Stimulated activated CD4-positive, alpha-beta T cell treated with anti-CD3 and anti-CD28 coated beads, TNF-alpha, amount 100 ng/mL, for 1 hour (primary cell): ENCODE measurements around the gene HAUS8.

ENCODE experiments used
- DNase-seq, 3 donors: peaks; one replicate each; pipeline ENCODE4 v3.0.0-alpha.2; 2020; ENCODE audit warnings: low read depth in 3 of 3, low spot score in 1 of 3

The HAUS8 gene

DNA sequence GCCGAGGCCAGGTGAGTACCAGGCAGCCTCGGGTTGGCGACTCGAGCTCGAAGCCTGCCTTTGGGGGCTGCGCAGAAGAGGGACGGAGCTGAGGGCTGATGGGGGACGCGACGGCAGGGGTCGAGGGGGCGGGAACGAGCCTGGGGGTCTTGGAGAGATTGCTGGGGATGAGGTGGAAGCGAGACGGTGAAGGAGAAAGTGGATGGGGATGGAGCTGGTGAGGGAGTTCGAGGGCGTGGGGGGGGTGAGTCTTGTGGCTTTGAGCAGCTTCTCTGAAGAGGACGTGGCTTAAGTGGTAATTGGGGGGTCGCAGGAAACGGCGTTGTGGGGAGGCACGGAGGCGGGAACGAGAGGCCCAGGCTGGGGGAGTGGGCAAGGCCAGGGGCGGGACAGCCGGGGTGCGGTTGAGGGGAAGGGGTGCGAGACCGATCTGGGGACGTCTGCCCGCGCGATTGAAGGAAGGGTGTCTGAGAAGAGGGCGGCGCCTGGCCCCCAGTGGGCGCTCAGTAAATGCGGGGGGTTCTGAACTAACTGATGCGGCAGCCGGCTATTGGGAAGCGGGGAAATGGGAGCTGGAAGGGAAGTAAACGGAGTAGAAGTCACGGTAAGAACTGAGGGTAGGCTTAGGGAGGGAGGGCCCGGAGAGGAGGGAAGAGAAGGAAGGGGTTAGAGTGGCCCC, 751 bp upstream of the HAUS8 start:
- DNase-seq: peak in 1 of 3 donors; percentile 31

DNA sequence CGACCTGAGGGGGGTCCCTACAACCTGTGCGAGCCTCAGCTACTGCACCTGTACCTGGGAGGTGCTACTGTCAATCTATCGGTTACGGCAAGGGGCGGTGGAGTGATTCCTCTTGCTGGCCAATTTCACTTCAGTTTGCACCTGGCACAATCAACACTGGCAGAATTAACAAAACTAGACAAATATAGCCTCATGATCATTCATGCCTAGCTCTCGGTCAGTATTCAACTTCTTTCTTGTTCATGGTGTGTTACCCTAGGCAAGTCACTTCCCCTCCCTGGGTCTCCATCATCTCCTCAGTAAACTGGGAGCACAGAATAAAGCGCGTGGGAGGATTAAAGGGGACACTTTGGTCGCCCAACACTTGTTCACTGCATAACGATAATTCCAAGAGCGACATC, 618 bp downstream of the HAUS8 start:
- DNase-seq: no peak

DNA sequence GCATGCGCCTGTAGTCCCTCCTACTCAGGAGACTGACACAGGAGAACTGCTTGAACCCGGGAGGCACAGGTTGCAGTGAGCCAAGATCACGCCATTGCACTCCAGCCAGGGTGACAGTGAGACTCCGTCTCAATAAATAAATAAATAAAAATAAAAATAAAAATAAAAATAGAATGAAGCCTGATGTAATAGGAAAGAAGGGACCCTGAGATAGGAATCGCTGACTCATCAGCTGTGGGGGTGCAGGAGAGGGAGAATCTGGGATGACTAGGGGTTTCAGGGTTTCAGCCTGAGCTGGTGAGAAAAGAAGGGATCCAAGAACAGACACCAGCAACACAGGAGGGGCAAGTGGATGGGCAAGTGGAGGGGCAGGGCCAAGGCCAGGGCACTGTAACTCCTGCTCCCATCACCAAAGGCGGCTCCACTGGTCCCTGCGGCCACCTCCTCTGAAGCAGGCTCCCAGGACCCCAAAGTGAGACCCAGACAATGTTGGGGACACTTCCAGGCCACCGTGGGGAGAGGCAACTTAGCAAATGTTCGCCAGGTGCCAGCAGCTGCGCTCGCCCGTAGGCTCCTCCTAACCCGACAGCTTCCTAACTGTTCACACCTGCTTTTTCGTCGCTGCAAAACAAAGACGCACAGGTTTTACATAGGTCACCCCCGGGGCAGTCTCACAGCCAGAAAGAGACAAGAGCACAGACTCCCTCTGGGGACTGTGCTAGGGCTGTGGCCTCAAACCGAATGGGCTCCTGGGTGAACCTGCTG, 1.2 kb downstream of the HAUS8 start:
- DNase-seq: no peak

DNA sequence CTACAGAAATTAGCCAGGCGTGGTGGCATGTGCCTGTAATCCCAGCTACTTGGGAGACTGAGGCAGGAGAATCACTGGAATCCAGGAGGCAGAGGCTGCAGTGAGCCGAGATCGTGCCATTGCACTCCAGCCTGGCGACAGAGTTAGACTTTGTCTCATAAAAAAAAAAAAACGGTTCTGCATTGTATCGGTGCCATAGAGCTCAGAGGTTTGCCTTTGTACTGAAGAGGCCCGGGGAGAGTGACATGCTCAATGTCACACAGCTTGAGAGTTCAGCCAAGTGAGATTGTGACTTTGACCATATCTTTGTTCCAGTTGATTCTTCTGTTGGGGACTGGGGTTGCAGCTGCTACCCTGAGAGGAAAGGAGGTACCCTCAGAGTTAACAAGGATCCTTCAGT, 4.3 kb downstream of the HAUS8 start:
- DNase-seq: no peak

DNA sequence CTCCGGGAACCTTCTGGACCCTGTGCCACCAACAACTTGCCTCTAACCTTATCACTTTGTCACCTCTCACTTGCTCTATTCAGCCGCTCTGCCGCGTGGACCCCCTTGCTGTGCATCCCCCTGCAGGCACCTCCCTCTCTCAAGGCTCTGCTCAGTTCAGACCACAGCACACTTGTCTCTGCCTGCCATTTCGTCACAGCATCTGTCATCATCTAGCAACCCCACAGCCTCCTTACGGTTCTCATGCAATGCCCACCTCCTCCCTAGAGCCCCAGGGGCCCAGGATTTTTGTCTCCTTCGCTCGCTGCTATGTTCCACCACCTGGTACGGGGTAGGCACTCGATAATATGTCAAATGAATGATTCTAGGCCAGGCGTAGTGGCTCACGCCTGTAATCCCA, 4.8 kb downstream of the HAUS8 start:
- DNase-seq: no peak

DNA sequence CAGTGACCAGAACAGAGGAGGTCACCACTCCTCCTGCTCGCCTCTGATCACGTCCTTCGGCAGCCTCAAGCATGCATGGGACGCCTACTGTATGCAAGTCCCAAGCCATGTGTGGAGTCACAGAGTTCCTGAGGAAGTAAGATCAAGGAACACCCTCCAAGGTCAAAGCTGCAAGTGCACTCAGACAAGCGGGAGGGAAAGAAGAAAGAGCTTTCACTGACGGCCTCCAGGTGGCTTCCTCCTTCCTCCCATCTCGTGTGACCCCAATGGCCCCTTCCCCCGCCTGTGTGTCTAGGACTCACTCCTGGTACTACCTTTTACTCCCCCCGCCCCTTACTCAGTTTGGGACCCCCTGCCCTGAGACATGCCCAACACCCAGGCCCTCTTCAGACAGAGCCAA, 6.1 kb downstream of the HAUS8 start:
- DNase-seq: no peak

DNA sequence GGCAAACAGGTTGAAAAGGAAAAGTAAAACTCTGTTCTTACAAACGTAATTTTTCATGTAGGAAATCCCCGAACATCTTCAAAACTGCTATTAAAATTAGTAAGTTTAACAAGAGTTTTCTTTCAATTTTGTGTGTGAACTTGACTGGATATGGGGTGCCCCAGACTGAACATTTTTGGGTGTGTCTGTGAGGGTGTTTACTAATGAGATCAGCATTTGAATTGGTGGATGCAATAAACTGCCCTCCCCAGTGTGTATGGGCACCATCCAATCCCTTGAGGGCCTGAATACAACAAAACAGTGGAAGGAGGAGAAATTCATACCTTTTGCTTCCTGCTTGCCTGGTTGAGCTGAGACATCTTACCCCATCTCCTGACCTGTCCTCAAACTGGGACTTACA, 11.8 kb downstream of the HAUS8 start:
- no peak for DNase-seq

DNA sequence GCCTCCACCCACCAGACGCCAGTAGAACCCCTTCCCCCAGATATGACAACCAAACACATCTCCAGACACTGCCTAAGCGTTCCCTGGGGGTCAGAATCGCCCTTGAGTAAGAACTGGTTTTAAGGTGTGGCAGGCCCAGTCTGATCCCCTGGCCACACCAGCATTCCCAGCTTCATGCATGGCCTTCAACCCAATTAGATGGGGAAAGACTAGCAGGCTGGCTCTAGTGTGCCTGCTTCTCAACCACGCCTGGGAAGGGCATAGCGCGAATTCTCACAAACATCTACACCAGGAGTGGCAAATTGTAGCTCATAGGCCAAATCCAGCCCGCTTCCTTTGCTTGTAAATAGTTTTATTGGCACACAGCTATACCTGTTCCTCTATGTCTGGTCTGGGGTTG, 13.6 kb downstream of the HAUS8 start:
- no peak for DNase-seq

DNA sequence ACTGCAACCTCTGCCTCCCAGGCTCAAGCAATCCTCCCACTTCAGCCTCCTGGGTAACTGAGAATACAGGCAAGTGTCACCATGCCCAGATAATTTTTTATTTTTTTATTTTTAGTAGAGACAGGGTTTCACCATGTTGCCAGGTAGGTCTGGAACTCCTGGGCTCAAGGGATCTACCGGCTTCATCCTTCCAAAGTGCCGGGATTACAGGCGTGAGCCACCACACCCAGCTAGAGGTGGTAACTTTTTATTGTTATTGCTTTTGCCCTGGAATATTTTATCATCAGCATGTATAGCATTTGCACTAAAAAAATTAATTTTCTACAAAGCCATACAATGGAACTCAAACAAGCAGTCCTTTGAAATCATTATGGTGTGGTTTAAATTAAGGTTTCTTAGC, 14.0 kb downstream of the HAUS8 start:
- DNase-seq: no peak

DNA sequence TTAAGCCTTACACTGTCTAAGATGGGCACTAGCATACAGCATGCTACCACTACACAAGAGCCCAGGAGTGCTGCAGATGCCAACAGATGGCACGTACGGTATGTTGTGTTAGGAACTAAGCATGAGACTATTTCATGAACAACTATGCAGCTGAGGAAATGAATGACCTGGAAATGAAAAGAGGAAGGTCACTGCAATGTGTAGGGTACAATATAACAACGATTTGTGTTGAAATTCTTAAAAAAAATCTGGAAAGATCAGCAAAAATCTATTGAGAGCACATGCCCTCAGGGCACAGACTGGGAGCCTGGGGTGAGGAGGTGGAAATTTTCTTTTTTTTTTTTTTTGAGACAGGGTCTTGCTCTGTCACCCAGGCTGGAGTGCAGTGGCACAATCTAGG, 14.4 kb downstream of the HAUS8 start:
- DNase-seq: no peak

DNA sequence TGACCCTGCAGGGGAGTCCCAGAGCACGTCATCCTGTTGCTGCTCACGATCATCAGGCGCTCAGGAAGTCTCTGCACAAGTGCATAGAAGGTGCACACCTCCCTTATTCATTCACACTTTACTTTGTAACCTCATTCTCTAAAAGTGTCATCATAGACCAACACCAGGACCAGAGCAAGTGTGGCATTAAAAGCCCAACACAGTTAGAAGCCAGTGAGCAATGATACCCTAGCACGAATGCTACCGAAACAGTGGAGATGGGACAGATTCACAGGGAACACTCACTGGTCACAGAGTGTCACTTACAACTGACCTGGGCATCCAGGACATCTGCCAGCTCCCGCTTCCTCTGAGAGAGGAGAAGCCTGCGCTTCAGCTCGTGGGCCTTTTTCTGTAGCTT, 17.0 kb downstream of the HAUS8 start:
- DNase-seq: no peak

DNA sequence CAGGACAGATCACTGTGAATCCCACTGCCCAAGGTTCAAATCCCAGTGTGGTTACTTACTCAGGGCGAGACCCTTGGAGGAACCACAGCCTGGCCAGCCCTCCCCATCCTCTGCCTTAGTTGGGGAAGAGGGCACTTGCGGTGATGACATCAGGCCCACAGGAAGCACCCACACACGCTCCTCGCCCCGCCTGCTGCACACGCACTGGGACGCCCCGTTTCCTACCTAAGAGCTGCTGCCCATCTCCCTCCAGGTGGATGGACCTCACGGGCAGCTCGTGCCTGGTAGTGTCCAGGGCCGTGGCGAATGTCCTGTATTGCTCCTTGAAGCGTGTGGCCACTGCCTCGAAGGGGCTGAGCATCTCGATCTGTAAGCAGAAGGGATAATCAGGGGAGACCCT, 19.6 kb downstream of the HAUS8 start:
- no peak for DNase-seq

DNA sequence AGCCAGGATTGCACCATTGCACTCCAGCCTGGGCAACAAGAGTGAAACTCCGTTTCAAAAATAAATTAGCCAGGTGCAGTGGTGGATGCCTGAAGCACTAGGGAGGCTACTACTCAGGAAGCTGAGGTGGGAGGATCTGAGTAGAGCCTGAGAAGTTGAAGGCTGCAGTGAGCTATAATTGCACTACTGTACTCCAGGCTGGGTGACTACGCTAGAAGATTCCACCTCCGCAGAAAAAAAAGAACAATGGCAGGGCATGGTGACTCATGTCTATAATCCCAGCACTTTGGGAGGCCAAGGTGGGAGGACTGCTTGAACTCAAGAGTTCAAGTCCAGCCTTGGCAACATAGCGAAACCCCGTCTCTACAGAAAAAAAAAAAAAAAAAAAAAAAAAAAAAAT, 20.5 kb downstream of the HAUS8 start:
- no peak for DNase-seq

DNA sequence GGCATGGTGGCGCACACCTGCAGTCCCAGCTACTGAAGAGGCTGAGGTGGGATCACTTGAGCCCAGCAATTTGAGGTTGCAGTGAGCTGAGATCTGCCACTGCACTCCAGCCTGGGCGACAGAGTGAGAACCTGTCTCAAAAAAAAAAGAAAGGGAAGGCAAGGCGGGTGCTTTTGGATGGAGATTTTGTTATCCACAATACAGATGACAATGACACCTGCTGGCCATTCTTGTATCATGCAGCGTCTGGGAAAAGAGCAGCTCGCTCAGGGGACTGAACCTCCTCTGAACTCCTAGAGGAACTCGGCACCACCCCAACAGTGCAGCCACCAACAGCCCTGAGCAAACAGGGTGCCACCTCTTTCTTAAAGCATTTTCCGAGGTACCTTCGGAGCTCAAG, 22.8 kb downstream of the HAUS8 start:
- no peak for DNase-seq

DNA sequence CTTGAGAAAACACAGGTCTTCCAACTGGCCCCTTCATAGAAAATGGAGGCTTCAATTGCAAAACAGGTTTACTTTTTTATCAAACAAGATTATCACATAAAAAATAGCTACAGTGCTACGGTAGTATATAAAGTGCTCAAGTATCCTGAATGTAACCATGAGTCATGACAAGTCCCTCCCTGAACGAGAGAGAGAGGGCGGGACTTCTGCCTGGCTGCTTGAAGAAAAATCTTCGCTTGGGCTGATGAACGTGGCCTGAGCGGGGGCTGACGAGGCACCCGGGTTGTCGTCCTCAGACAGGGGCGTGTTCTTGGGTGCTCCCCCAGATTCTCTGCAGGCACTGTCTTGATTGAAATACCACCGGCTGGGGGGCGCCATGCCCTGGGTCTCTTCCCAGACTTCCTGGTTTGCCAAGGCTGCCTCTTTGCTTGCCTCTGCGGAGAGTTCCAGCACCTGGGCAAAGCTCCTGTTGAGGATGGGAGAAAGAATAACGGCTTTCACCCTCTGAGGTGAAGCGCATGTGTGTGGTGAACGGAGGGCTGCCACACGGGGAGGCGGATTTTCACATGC, 25.5 kb downstream of the HAUS8 start:
- no peak for DNase-seq

DNA sequence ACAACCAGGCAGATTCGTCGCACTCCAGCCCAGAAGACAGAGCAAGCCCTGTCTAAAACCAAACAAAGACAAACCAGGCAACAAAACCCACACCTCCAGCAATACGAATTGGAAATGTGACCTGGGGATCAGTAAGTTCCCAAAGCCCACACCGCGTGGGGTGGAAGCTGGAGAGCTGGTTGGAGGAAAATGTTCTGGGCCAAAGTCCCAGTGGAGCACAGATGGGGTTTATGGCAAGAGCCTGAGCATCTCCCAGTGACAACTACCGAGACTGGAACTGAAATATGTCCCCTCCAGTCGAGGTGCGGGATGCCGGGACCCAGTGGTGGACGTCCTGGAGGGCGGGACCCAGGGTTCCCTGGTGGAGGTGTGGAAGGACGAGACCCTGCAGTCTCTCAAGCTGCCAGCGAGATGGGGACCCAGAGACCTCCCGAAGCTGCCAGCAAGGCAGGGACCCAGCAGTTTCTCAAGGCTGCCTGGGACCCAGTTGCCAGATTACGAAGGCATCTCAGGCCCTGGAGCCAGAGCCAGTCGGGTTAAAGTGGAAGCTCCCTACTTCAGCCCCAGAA, 26.3 kb downstream of the HAUS8 start:
- DNase-seq: no peak

DNA sequence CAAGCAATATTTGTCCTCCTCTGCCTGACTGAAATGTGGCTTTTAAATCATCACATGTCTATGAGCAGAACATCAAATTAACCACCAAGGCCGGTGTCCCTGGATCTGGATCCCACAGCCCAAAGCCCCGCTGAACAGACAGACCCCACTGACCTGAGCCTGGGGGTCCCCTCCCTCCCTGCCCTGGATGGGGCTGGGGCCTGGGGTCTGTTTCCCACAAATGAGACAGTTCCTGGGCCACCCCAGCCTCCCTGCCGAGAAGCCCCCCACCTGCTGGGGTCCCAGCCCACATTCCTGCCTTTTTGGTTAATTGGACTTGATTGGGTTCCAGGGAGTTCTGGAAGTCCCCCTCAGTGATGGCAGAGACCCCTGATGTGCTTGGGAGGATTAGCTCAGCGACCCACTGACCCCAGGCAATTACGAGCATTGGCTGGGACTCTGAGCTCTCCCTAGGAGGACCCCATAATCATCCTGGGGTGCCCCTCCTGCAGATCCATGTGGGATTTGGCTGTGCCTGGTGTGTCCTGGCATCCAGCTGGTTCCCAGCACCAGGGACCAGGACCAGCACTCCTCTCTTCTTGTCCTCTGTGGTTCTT, 29.2 kb downstream of the HAUS8 start:
- no peak for DNase-seq

DNA sequence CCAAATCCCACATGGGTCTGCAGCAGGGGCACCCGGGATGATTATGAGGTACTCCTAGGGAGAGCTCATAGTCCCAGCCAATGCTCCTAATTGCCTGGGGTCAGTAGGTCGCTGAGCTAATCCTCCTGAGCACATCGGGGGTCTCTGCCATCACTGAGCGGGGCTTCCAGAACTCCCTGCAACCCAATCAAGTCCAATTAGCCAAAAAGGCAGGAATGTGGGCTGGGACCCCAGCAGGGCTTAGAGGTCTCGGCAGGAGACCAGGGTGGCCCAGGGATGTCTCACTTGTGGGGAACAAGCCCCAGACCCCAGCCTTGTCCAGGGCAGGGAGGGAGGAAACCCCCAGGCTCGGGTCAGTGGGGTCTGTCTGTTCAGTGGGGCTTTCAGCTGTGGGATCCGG, 31.5 kb downstream of the HAUS8 start:
- DNase-seq: no peak

DNA sequence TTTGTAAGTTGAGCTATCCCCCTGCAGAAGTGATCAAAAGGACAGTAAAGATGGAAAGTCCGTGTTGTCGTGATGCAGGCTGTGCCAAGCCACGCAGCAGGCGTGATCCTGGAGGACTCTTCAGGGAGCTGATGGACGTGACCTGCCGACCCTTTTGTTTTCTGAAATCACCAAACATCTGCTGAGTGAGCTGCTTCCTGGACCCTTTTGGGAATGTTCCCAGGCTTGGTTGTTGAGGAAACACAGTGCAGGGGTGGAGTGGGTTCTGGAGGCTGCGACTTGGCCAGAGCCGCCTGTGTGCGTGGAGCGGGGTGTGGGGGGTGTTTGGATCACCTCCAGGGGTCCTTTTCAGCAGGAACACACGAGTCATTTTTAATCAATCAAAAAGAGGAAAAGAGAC, 33.3 kb downstream of the HAUS8 start:
- DNase-seq: no peak

DNA sequence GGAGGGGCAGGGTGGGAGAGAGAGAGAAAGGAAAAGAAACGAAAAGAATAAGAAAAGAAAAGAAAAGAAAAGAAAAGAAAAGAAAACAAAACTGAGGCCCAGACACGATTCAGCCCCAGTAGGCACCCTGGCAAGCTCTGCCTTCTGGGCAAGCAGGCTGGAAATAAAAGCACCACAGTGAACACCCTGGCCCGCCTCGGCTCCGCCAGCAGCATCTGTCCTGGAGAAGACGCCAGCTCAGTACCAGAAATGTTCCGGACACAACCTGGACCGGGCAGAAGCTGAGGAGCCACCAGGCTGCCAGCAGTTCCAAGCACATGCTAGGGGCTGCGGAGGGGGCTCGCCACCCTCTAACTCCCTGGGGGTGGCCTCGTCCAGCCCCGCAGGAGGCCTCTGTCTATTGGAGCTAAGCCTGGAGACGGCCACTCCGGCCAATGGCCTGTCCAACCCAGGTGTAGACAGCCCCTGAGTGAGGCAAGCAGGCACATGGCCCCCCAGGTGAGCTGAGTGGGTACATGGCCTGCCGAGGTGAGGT, 37.2 kb downstream of the HAUS8 start:
- DNase-seq: no peak

DNA sequence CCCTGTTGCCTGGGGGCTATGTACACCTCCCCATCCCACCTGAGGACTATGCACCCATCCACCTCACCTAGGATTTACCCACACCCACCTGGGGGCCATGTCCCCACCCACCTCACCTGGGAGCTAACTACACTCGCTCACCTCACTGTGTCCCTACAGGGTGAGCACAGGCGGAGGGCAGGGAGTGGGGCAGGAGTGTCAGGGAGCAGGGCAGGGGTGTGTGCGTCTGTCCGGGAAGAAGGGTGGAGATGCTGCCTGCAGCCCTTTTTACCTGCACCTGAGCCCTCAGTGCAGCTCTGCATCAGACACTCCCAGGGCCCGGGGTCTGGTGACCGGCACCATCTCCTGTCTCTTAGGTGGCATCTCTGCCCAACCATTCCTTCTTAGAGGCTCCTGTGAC, 38.1 kb downstream of the HAUS8 start:
- no peak for DNase-seq

DNA sequence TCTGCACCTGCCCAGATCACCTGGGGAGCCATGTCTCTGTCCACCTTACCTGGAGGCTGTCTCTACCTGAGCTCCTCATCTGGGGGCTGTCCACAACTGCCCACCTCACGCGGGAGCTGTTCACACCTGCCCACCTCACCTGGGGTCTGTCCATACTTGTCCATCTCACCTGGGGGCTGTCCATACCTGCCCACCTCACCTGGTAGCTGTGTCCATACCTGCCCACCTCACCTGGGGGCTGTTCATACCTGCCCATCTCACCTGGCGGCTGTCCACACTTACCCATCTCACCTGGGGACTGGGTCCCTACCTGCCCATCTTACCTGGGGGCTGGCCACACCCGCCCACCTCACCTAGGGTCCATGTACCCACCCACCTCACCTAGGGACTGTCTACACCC, 38.6 kb downstream of the HAUS8 start:
- no peak for DNase-seq
